A549 (cell line): ENCODE measurements around the gene METTL3. TPM values are rescaled to one million over a fixed set of nuclear protein-coding genes. Genes with fewer than 3 reads are reported as not detected.

Source experiments
- ATAC-seq, 2 experiments: fragments of 200-7000 bp in 1 of 2; fragments of >200 bp in 1 of 2; cut with Nextera tagmentation in 1 of 2; cut with Tn5 transposase in 1 of 2; 3 replicates each; pipeline versions ENCODE4 v1.8.0 to v1.9.1; 2018 to 2020; ENCODE audit warnings: mild to moderate bottlenecking in 1 of 2, moderate library complexity in 1 of 2
- CTCF ChIA-PET: fragments of 300-600 bp; sonication (Branson Sonifier 250); formaldehyde crosslinking; extraction: SDS; loops from one replicate; lab custom pipeline; 2021; ENCODE audit warnings: antibody characterized with exemption, inconsistent platforms; lab: Yijun Ruan, JAX
- POLR2A ChIA-PET: fragments of 350-600 bp; formaldehyde crosslinking; extraction: SDS; loops from one replicate; lab custom pipeline; 2021; ENCODE audit warnings: antibody characterized with exemption, inconsistent platforms; lab: Yijun Ruan, JAX
- DNase-seq, 2 experiments: peaks; one replicate each; pipeline versions ENCODE4 v3.0.0 to v3.0.0-alpha.2; 2011 to 2016; ENCODE audit warnings: low read depth in 1 of 2, low spot score in 1 of 2
- FAIRE-seq: peaks from 2 replicates; lab custom pipeline; 2011; peaks lifted over from hg19 to GRCh38; lab: Jason Lieb, UNC
- H3K27ac ChIP-seq, 2 experiments: fragments of >200 bp; sonication (Bioruptor Twin); formaldehyde crosslinking; 3 replicates each; pipeline ENCODE4 v1.5.1; 2016 to 2017
- H3K4me1 ChIP-seq: fragments of >200 bp; sonication (Bioruptor Twin); formaldehyde crosslinking; 3 replicates; pipeline ENCODE4 v1.6.1; 2016
- H3K4me2 ChIP-seq: fragments of >200 bp; sonication (Bioruptor Twin); formaldehyde crosslinking; 3 replicates; pipeline ENCODE4 v1.6.1; 2016
- H3K4me3 ChIP-seq: fragments of >200 bp; sonication (Bioruptor Twin); formaldehyde crosslinking; 3 replicates; pipeline ENCODE4 v1.5.1; 2016
- H3K9me3 ChIP-seq: fragments of >200 bp; sonication (Bioruptor Twin); formaldehyde crosslinking; 3 replicates; pipeline ENCODE4 v1.6.1; 2016
- BHLHE40 ChIP-seq: IDR thresholded peaks from 2 replicates; pipeline ENCODE4 v1.6.1; 2012; ENCODE audit warnings: low read depth, low read length, inconsistent platforms
- CBX2 ChIP-seq: fragments of 200-600 bp; sonication (generic); IDR thresholded peaks from 2 replicates; pipeline ENCODE4 v1.6.1; 2016; ENCODE audit warnings: low read depth, mild to moderate bottlenecking, borderline replicate concordance
- CBX8 ChIP-seq: fragments of 200-600 bp; sonication (generic); IDR thresholded peaks from 2 replicates; pipeline ENCODE4 v1.6.1; 2016
- CHD4 ChIP-seq: fragments of 200-600 bp; sonication (generic); IDR thresholded peaks from 2 replicates; pipeline ENCODE4 v1.6.1; 2016; ENCODE audit warnings: antibody characterized with exemption, mild to moderate bottlenecking, borderline replicate concordance
- EHF ChIP-seq: fragments of 250-450 bp; sonication (Bioruptor Pico); IDR thresholded peaks from 2 replicates; pipeline ENCODE4 v1.5.0; 2020; ENCODE audit warnings: mild to moderate bottlenecking
- EHMT2 ChIP-seq: fragments of 200-600 bp; sonication (generic); IDR thresholded peaks from 2 replicates; pipeline ENCODE4 v1.6.1; 2016; ENCODE audit warnings: antibody characterized with exemption, low read depth, mild to moderate bottlenecking, moderate library complexity
- FOSL2 ChIP-seq, 2 experiments: fragments of 450-650 bp in 1 of 2; fragments of >200 bp in 1 of 2; sonication (Bioruptor Twin) in 1 of 2; formaldehyde crosslinking; IDR thresholded peaks; 2 replicates each; pipeline versions ENCODE4 v1.5.0 to v1.6.1; 2016 to 2020; ENCODE audit warnings: mild to moderate bottlenecking in 1 of 2, moderate library complexity in 1 of 2
- GATA3 ChIP-seq: IDR thresholded peaks from 2 replicates; pipeline ENCODE4 v1.6.1; 2012; ENCODE audit warnings: borderline replicate concordance
- HOXB13 ChIP-seq: fragments of 250-450 bp; sonication (Bioruptor Pico); IDR thresholded peaks from 2 replicates; pipeline ENCODE4 v1.5.0; 2020; ENCODE audit warnings: low read depth, mild to moderate bottlenecking, moderate library complexity
- JUN ChIP-seq, 2 experiments: fragments of >200 bp; sonication (Bioruptor Twin); formaldehyde crosslinking; IDR thresholded peaks; 2 replicates in 1 of 2; 3 replicates in 1 of 2; pipeline ENCODE4 v1.6.1; 2016 to 2017
- JUNB ChIP-seq: fragments of >200 bp; sonication (Bioruptor Twin); formaldehyde crosslinking; IDR thresholded peaks from 2 replicates; pipeline ENCODE4 v1.6.1; 2016
- MAX ChIP-seq: IDR thresholded peaks from 2 replicates; pipeline ENCODE4 v1.6.1; 2012
- NPAS2 ChIP-seq: fragments of 250-450 bp; sonication (Bioruptor Pico); IDR thresholded peaks from 2 replicates; pipeline ENCODE4 v1.8.0; 2022; ENCODE audit warnings: mild to moderate bottlenecking, moderate library complexity, borderline replicate concordance
- NR3C1 ChIP-seq: fragments of >200 bp; sonication (Bioruptor Twin); formaldehyde crosslinking; IDR thresholded peaks from 3 replicates; pipeline ENCODE4 v1.6.1; 2017
- REST ChIP-seq: fragments of 200-600 bp; sonication (generic); IDR thresholded peaks from 2 replicates; pipeline ENCODE4 v1.6.1; 2016; ENCODE audit warnings: antibody characterized with exemption, mild to moderate bottlenecking, moderate library complexity
- ZC3H11A ChIP-seq: fragments of 450-650 bp; IDR thresholded peaks from 2 replicates; pipeline ENCODE4 v1.6.1; 2014; ENCODE audit warnings: antibody characterized with exemption, mild to moderate bottlenecking
- ZFP36 ChIP-seq: fragments of 450-650 bp; IDR thresholded peaks from 2 replicates; pipeline ENCODE4 v1.6.1; 2014; ENCODE audit warnings: borderline replicate concordance; ENCODE audit not compliant: partially characterized antibody
- ZSCAN20 ChIP-seq: fragments of 250-450 bp; sonication (Bioruptor Pico); IDR thresholded peaks from 2 replicates; pipeline ENCODE4 v1.8.0; 2022; ENCODE audit warnings: mild to moderate bottlenecking, moderate library complexity
- WGBS: methylation state at CpG from one replicate; pipeline ENCODE4 v1.1.6; 2017; ENCODE audit errors: missing lambda C conversion rate; 5-methylcytosine and 5-hydroxymethylcytosine counted together
- polyA plus RNA-seq, 4 experiments: library from polyadenylated mRNA; depleted of rRNA in 3 of 4; stranded (reverse); fragments of >200 nt; fragmentation: RNase III in 1 of 4; extraction: RNeasy Plus Mini Kit Qiagen cat#74134 plus additional on column Dnase treatment in 1 of 4; gene quantifications; 2 replicates in 3 of 4; 3 replicates in 1 of 4; pipeline ENCODE4 v1.2.3, GENCODE V29; 2011 to 2017
- TF ChIP-seq, protein P1 (sequence below): fragments of >200 bp; sonication (Bioruptor Twin); formaldehyde crosslinking; IDR thresholded peaks from 2 replicates; pipeline ENCODE4 v1.6.1; 2016
- TF ChIP-seq, protein P2 (sequence below): fragments of >200 bp; sonication (Bioruptor Twin); formaldehyde crosslinking; IDR thresholded peaks from 3 replicates; pipeline ENCODE4 v1.6.1; 2016

Gene METTL3
- polyA plus RNA-seq, 2 of the 4 experiments (the other 2 are of a cell fraction) = 63.2 to 103 TPM

DNA sequence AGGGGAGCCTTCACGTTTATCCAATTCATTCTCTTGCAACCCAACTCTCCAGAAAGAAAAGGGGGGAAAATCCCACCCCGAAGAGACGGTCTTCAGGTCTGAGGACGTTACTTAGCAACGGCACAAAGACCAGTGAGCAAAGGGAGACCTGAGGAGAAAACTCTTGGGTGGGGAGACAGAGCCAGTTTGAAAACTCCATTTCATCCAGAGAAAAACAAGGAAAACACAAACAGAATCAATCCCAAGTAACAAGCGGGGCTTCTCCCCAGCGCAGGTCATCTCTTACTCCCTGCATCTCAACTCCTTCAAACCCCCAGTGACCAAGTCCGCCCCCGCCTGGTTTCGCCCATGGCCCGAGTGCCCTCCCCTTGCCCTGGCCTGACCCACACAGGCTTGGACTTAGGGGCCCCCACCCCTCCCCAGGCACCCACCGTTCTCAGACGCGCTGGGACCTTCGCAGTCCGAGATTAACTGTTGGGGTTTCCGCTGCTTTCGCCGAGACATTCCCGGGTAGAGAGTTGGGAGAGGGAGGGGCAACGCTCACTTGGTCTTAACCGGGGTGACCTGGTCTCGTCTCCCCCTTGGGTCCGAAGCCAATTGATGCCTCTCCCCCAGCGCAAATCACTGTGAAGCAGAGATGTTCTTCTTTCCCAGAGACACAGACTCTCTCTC is 25.4 kb upstream of the METTL3 start:
- ATAC-seq = no peak
- no peak overlapping the region for H3K27ac ChIP-seq
- no peak overlapping the region for H3K4me3 ChIP-seq
- ChIA-PET POLR2A (no interaction called here), CTCF (interaction anchor here (1.3 kb wide), 1 partner anchor 38 kb away, joined by 4 read pairs; no protein-coding TSS in a partner anchor)
- WGBS = 46% methylated on average over 20 of the region's 25 CpGs
- H3K9me3 ChIP-seq = no peaks in the 10 kb centered on the region
- TF ChIP-seq CBX2 = no peak
- no peak for TF ChIP-seq GATA3
- TF ChIP-seq NR3C1 = no peak
- no peak for TF ChIP-seq FOSL2 (IDR thresholded peaks at IDR 0.05)
- TF ChIP-seq FOSL2 (CRISPR knock-in tag; IDR thresholded peaks at IDR 0.05) = no peak
- no peak for TF ChIP-seq BHLHE40
- no peak for TF ChIP-seq REST
- no peak overlapping the region for H3K4me2 ChIP-seq
- no peak for DNase-seq
- H3K4me1 ChIP-seq = no peaks in the 10 kb centered on the region
- no peak for FAIRE-seq

- no peak overlapping the region for H3K27ac ChIP-seq
- FAIRE-seq (peak; percentile 32), DNase-seq (no peak), ATAC-seq (peak in 1 of 2 experiments; percentile 48; a peak in 3 of 6 replicates)
- CTCF ChIA-PET = interaction anchor here (1.3 kb wide), 1 partner anchor 37 kb away, joined by 4 read pairs; no protein-coding TSS in a partner anchor
- no peak overlapping the region for H3K4me2 ChIP-seq
- no peaks in the 10 kb centered on the region for H3K9me3 ChIP-seq
- POLR2A ChIA-PET = no interaction called here
- WGBS = 72% methylated on average over 6 of the region's 6 CpGs
- TF ChIP-seq, protein P1, sequence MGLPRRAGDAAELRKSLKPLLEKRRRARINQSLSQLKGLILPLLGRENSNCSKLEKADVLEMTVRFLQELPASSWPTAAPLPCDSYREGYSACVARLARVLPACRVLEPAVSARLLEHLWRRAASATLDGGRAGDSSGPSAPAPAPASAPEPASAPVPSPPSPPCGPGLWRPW = no peak
- TF ChIP-seq, protein P2, sequence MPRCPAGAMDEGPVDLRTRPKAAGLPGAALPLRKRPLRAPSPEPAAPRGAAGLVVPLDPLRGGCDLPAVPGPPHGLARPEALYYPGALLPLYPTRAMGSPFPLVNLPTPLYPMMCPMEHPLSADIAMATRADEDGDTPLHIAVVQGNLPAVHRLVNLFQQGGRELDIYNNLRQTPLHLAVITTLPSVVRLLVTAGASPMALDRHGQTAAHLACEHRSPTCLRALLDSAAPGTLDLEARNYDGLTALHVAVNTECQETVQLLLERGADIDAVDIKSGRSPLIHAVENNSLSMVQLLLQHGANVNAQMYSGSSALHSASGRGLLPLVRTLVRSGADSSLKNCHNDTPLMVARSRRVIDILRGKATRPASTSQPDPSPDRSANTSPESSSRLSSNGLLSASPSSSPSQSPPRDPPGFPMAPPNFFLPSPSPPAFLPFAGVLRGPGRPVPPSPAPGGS = no peak
- TF ChIP-seq CBX8 (no peak), EHMT2 (no peak), EHF (CRISPR knock-in tag) (no peak), BHLHE40 (no peak), MAX (no peak), CHD4 (no peak), JUNB (no peak), ZFP36 (no peak), JUN (IDR thresholded peaks at IDR 0.05) (no peak), ZC3H11A (no peak), NPAS2 (CRISPR knock-in tag) (no peak), HOXB13 (CRISPR knock-in tag) (no peak), ZSCAN20 (CRISPR knock-in tag) (no peak)
- H3K4me1 ChIP-seq = no peaks in the 10 kb centered on the region
- H3K4me3 ChIP-seq = no peak overlapping the region
Measured at GRCh38 chr14:21535545-21536417, 24.6 kb upstream of the METTL3 start.
